Gastroesophageal sphincter (tissue), 3 donors: ENCODE measurements around the gene EVI5L.

Experiments
- CTCF ChIP-seq, 4 experiments: fragments of 200-600 bp in 2 of 4; fragments of 450-650 bp in 2 of 4; sonication (generic) in 1 of 4; IDR thresholded peaks; one replicate each; pipeline ENCODE4 v1.5.1; 2017 to 2019; ENCODE audit warnings: antibody characterized with exemption in 4 of 4, mild to moderate bottlenecking in 2 of 4, moderate library complexity in 2 of 4
- EP300 ChIP-seq: sonication (generic); formaldehyde crosslinking; IDR thresholded peaks from one replicate; pipeline ENCODE4 v1.6.1; 2017; ENCODE audit warnings: antibody characterized with exemption, mild to moderate bottlenecking
- POLR2A ChIP-seq, 2 donors: fragments of 450-650 bp; IDR thresholded peaks; one replicate each; pipeline ENCODE4 v1.6.1; 2017; ENCODE audit warnings: antibody characterized with exemption in 2 of 2, mild to moderate bottlenecking in 2 of 2, moderate library complexity in 1 of 2

- TF ChIP-seq CTCF (IDR thresholded peaks at IDR 0.05) (no peak), POLR2A (IDR thresholded peaks at IDR 0.05) (no peak), EP300 (no peak)
Measured at GRCh38 chr19:7908078-7908699, 78.2 kb downstream of the EVI5L start.
